ENCODE data around the gene CFAP251. TPM values are rescaled to one million over a fixed set of nuclear protein-coding genes. Genes with fewer than 3 reads are reported as not detected.
A peak's percentile ranks its signal among the peaks of the same experiment; 100 is the strongest.

The CFAP251 gene
- total RNA-seq, 1 donor from 2014 or later: 0.92 TPM

- H3K36me3 Mint-ChIP-seq: peaks cover 2% of the 10 kb centered on the region
These were observed 48.6 kb downstream of the CFAP251 start for GRCh38 chr12:121966959-121967358.

GRCh38 chr12:121968876-121969275 is 50.5 kb downstream of the CFAP251 start:
- Histone ChIP-seq H3K79me2 (ENCODE audit: low read depth) (no peaks in the 10 kb centered on the region), H3F3A (ENCODE audit: low read depth) (no peaks in the 10 kb centered on the region), H3K4me3 (no peak overlapping the region), H3K9me3 (ENCODE audit: low read depth) (no peaks in the 10 kb centered on the region), H3K27ac (no peak overlapping the region), H3K4me2 (no peak overlapping the region), H3K27me3 (no peaks in the 10 kb centered on the region), H2AFZ (replicated peaks) (no peak overlapping the region), H4K20me1 (ENCODE audit: low read depth) (no peaks in the 10 kb centered on the region), H3K36me3 (no peaks in the 10 kb centered on the region), H3K4me1 (no peaks in the 10 kb centered on the region), H3K9ac (no peak overlapping the region)
- Mint-ChIP-seq H3K9me3 (peaks cover 13% of the 10 kb centered on the region), H3K27me3 (ENCODE audit: insufficient read depth, low read depth) (peaks cover 5% of the 10 kb centered on the region), H3K4me1 (no peaks in the 10 kb centered on the region), H3K36me3 (peaks cover 5% of the 10 kb centered on the region), H3K4me3 (no peak overlapping the region), H3K27ac (peak overlapping the region; percentile 48)
- TF ChIP-seq EZH2 (IDR thresholded peaks at IDR 0.05): no peak
- no peak for TF ChIP-seq EZH2phosphoT487 (IDR thresholded peaks at IDR 0.05)
- TF ChIP-seq CTCF (IDR thresholded peaks at IDR 0.05): no peak
- DNase-seq (ENCODE audit: low spot score): no peak

More at GRCh38 chr12:121966959-121967358, 48.6 kb downstream of the CFAP251 start:
- no peak overlapping the region for H3K27ac ChIP-seq
- Mint-ChIP-seq H3K4me1 (no peaks in the 10 kb centered on the region), H3K9me3 (peaks cover under 1% of the 10 kb centered on the region), H3K27me3 (ENCODE audit: insufficient read depth, low read depth) (no peaks in the 10 kb centered on the region), H3K4me3 (no peak overlapping the region), H3K27ac (no peak overlapping the region)
- H3K79me2 ChIP-seq (ENCODE audit: low read depth): no peaks in the 10 kb centered on the region
- no peak for DNase-seq (ENCODE audit: low spot score)
- H3K9ac ChIP-seq: no peak overlapping the region
- H2AFZ ChIP-seq (replicated peaks): no peak overlapping the region
- no peaks in the 10 kb centered on the region for H3K27me3 ChIP-seq
- TF ChIP-seq EZH2phosphoT487 (IDR thresholded peaks at IDR 0.05) (no peak), CTCF (IDR thresholded peaks at IDR 0.05) (no peak), EZH2 (IDR thresholded peaks at IDR 0.05) (no peak)
- no peaks in the 10 kb centered on the region for H3K36me3 ChIP-seq
- no peaks in the 10 kb centered on the region for H4K20me1 ChIP-seq (ENCODE audit: low read depth)
- no peak overlapping the region for H3K4me3 ChIP-seq
- H3K4me2 ChIP-seq: no peak overlapping the region
- H3K9me3 ChIP-seq (ENCODE audit: low read depth): no peaks in the 10 kb centered on the region
- no peaks in the 10 kb centered on the region for H3K4me1 ChIP-seq
- no peaks in the 10 kb centered on the region for H3F3A ChIP-seq (ENCODE audit: low read depth)

DNA sequence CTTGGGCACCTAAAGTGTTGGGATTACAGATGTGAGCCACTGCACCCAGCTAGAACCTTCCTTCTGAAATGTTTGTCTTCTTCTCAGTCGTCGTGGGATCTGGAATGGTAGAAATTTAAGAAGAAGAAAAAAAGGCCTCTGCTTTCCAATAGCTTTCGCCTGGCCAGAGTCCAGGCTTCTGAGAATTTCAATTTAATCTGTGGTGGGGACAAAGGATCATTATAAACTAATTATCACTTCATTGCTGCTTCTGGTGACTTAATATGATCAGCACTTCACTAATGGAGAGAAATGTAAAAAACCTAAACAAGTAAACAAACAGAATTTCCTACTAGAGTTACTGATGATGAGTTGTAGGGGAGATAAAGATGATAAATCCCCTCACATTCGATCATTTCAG is 51.3 kb downstream of the CFAP251 start:
- H3K4me3 ChIP-seq: no peak overlapping the region
- no peak overlapping the region for H3K4me3 Mint-ChIP-seq
- H2AFZ ChIP-seq (replicated peaks): no peak overlapping the region

More for the DNA sequence above, 51.3 kb downstream of the CFAP251 start:
- peaks cover 3% of the 10 kb centered on the region for H3K4me1 Mint-ChIP-seq
- Histone ChIP-seq H3K9me3 (ENCODE audit: low read depth) (no peaks in the 10 kb centered on the region), H3K4me1 (peaks cover 3% of the 10 kb centered on the region), H3K4me2 (no peak overlapping the region), H3K9ac (no peak overlapping the region), H4K20me1 (ENCODE audit: low read depth) (no peaks in the 10 kb centered on the region), H3K27me3 (no peaks in the 10 kb centered on the region), H3K36me3 (no peaks in the 10 kb centered on the region), H3F3A (ENCODE audit: low read depth) (no peaks in the 10 kb centered on the region), H3K27ac (no peak overlapping the region), H3K79me2 (ENCODE audit: low read depth) (no peaks in the 10 kb centered on the region)
- peaks cover 16% of the 10 kb centered on the region for H3K9me3 Mint-ChIP-seq
- H3K27me3 Mint-ChIP-seq (ENCODE audit: insufficient read depth, low read depth): peaks cover 7% of the 10 kb centered on the region
- DNase-seq (ENCODE audit: low spot score): no peak
- no peak for TF ChIP-seq EZH2phosphoT487 (IDR thresholded peaks at IDR 0.05)
- no peak for TF ChIP-seq CTCF (IDR thresholded peaks at IDR 0.05)
- no peak for TF ChIP-seq EZH2 (IDR thresholded peaks at IDR 0.05)
- peaks cover 5% of the 10 kb centered on the region for H3K36me3 Mint-ChIP-seq
- H3K27ac Mint-ChIP-seq: no peak overlapping the region
